Thoracic aorta (tissue), 2 donors: ENCODE measurements around the gene SMC4. TPM values are rescaled to one million over a fixed set of nuclear protein-coding genes. Genes with fewer than 3 reads are reported as not detected.

Experiments used
- ATAC-seq: fragments of 150-250 bp; one replicate; pipeline ENCODE4 v1.8.0; 2017; ENCODE audit warnings: low read depth; ENCODE audit not compliant: insufficient number of reproducible peaks, low FRiP score
- DNase-seq: peaks from one replicate; pipeline ENCODE4 v3.0.0-alpha.2; 2020; ENCODE audit warnings: low spot score
- H3K27ac ChIP-seq, 2 donors: fragments of 200-600 bp; sonication (generic); 1 replicate in 1 of 2; 2 replicates in 1 of 2; pipeline ENCODE4 v1.5.1; 2016; ENCODE audit warnings: mild to moderate bottlenecking in 2 of 2, moderate library complexity in 2 of 2
- H3K27me3 ChIP-seq: fragments of 200-600 bp; sonication (generic); replicated peaks from 2 replicates; pipeline ENCODE4 v1.6.0; 2016; ENCODE audit warnings: mild to moderate bottlenecking; ENCODE audit not compliant: insufficient read depth
- H3K36me3 ChIP-seq: fragments of 200-600 bp; sonication (generic); one replicate; pipeline ENCODE4 v1.5.1; 2016
- H3K4me1 ChIP-seq, 2 donors: fragments of 200-600 bp; sonication (generic); 1 replicate in 1 of 2; 2 replicates in 1 of 2; pipeline versions ENCODE4 v1.5.1 to v1.6.0; 2016; ENCODE audit warnings: low read depth in 2 of 2, mild to moderate bottlenecking in 1 of 2; ENCODE audit not compliant: control insufficient read depth in 1 of 2
- H3K4me3 ChIP-seq: fragments of 200-600 bp; sonication (generic); 2 replicates; pipeline ENCODE4 v1.5.1; 2016; ENCODE audit warnings: mild to moderate bottlenecking
- H3K9me3 ChIP-seq: fragments of 200-600 bp; sonication (generic); 2 replicates; pipeline ENCODE4 v1.5.1; 2016
- CTCF ChIP-seq: fragments of 200-600 bp; sonication (generic); IDR thresholded peaks from one replicate; pipeline ENCODE4 v1.5.1; 2019; ENCODE audit warnings: antibody characterized with exemption
- total RNA-seq, 2 donors: library from RNA; depleted of rRNA; stranded (reverse); fragments of >200 nt; gene quantifications; one replicate each; pipeline versions ENCODE4 v1.1.0 to v1.2.3, GENCODE V29; 2016

Gene SMC4
- total RNA-seq, 2 donors from 2014 or later = 70.2 to 97.2 TPM

DNA sequence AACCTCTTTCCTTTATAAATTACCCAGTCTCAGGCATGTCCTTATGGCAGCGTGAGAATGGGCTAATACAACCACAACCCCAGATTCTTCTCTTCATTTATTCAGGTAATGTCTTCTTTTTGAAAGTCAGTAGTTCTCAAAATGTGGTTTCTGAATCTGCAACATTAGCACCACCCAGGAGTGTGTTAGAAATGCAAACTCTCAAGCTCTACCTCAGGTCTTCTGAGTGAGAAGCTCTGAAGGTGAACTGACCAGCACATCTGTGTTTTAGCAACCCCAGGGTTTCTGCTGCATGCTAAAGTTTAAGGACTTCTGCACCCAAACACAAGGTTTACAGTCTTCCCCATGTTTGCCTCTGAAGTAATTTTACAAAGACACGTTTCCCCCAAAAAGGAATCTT is 72.4 kb downstream of the SMC4 start:
- Histone ChIP-seq H3K27ac (no peak overlapping the region), H3K9me3 (peaks cover 3% of the 10 kb centered on the region), H3K36me3 (no peaks in the 10 kb centered on the region), H3K4me3 (no peak overlapping the region), H3K27me3 (no peaks in the 10 kb centered on the region), H3K4me1 (no peaks in the 10 kb centered on the region)
- no peak for DNase-seq
- no peak for TF ChIP-seq CTCF
- no peak for ATAC-seq

- no peaks in the 10 kb centered on the region for H3K36me3 ChIP-seq
- no peak overlapping the region for H3K27ac ChIP-seq
- no peaks in the 10 kb centered on the region for H3K27me3 ChIP-seq
- H3K4me3 ChIP-seq = no peak overlapping the region
- H3K9me3 ChIP-seq = peaks cover 3% of the 10 kb centered on the region
- ATAC-seq (no peak), DNase-seq (no peak)
- TF ChIP-seq CTCF = no peak
- no peaks in the 10 kb centered on the region for H3K4me1 ChIP-seq
Measured at GRCh38 chr3:160472344-160472743, 72.9 kb downstream of the SMC4 start.

DNA sequence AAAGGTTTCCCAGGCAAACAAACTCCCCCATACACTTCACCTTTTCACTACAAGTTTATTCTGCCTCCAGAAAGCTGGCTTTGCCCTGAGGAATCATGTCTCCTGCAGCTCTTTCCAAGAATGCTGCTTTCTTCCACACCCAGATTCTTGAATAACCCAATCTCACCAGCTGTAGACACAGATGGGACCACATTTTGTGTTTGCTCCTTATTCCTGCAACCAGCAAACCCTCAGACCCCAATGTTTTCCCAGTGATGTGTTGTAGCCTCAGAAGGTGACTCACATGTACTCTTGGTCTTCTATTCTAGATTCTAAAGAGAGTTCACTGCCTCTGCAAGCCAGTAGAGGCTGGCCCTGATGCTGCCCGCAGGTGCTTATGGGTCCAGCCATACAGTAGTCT is 73.8 kb downstream of the SMC4 start:
- no peak overlapping the region for H3K4me3 ChIP-seq
- no peaks in the 10 kb centered on the region for H3K27me3 ChIP-seq
- no peak overlapping the region for H3K27ac ChIP-seq

GRCh38 chr3:160473978-160474377 is 74.5 kb downstream of the SMC4 start:
- no peak overlapping the region for H3K27ac ChIP-seq
- no peak for DNase-seq
- no peaks in the 10 kb centered on the region for H3K27me3 ChIP-seq
- no peaks in the 10 kb centered on the region for H3K4me1 ChIP-seq
- no peaks in the 10 kb centered on the region for H3K36me3 ChIP-seq
- peaks cover 3% of the 10 kb centered on the region for H3K9me3 ChIP-seq
- no peak for ATAC-seq
- H3K4me3 ChIP-seq = no peak overlapping the region
- no peak for TF ChIP-seq CTCF

More for the DNA sequence above, 73.8 kb downstream of the SMC4 start:
- ATAC-seq = no peak
- no peaks in the 10 kb centered on the region for H3K4me1 ChIP-seq
- peaks cover 3% of the 10 kb centered on the region for H3K9me3 ChIP-seq
- TF ChIP-seq CTCF = no peak
- no peak for DNase-seq
- H3K36me3 ChIP-seq = no peaks in the 10 kb centered on the region

- ATAC-seq (no peak), DNase-seq (no peak)
- TF ChIP-seq CTCF = no peak
- no peak overlapping the region for H3K4me3 ChIP-seq
- no peaks in the 10 kb centered on the region for H3K36me3 ChIP-seq
- no peak overlapping the region for H3K27ac ChIP-seq
- no peaks in the 10 kb centered on the region for H3K27me3 ChIP-seq
- H3K9me3 ChIP-seq = peaks cover 3% of the 10 kb centered on the region
- no peaks in the 10 kb centered on the region for H3K4me1 ChIP-seq
Measured at GRCh38 chr3:160474416-160474838, 75.0 kb downstream of the SMC4 start.
